Left renal pelvis (tissue), 4 donors: Measurements from ENCODE around the gene RTN3. TPM values are rescaled to one million over a fixed set of nuclear protein-coding genes. Genes with fewer than 3 reads are reported as not detected.

Experiments
- DNase-seq, 4 donors: peaks; one replicate each; pipeline ENCODE4 v3.0.0-alpha.2; 2013; ENCODE audit warnings: low read depth in 4 of 4, low spot score in 3 of 4
- polyA plus RNA-seq, 4 donors: library from polyadenylated mRNA; unstranded; fragments of 120-200 nt; gene quantifications; one replicate each; pipeline ENCODE4 v1.2.1, GENCODE V29; 2013; ENCODE audit not compliant: insufficient read length in 4 of 4

The RTN3 gene
- polyA plus RNA-seq, 4 donors: 122 to 198 (median 183) TPM

GRCh38 chr11:63805844-63806415, 124.6 kb downstream of the RTN3 start:
- DNase-seq: no peak

Other genes with a start within 250 kb of the RTN3 start
- gene PLAAT5, start 190.3 kb upstream of the RTN3 start, polyA plus RNA-seq: 10 to 100 TPM in 1 of 4 donors, 1 to 10 TPM in 1, under 1 TPM in 2; 0.50 to 10.9 (median 0.95) TPM
- 1 to 10 TPM in 1 of 4 donors, under 1 TPM in 3; 0.09 to 6.8 (median 0.24) TPM for gene LGALS12, start 175.4 kb upstream of the RTN3 start, polyA plus RNA-seq
- gene PLAAT4, start 144.7 kb upstream of the RTN3 start, polyA plus RNA-seq: 10 to 100 TPM; 10.2 to 19.9 (median 12.1) TPM
- under 1 TPM in 3 of 4 donors, not detected in 1; 0.30 to 0.73 (median 0.34) TPM for gene PLAAT2, start 118.1 kb upstream of the RTN3 start, polyA plus RNA-seq
- 10 to 100 TPM in 3 of 4 donors, 1 to 10 TPM in 1; 9.4 to 23.0 (median 13.2) TPM for gene PLAAT3, start 67.1 kb upstream of the RTN3 start, polyA plus RNA-seq
- 10 to 100 TPM; 17.3 to 34.6 (median 21.8) TPM for gene ATL3, start 10.1 kb upstream of the RTN3 start, polyA plus RNA-seq
- 10 to 100 TPM; 41.2 to 64.7 (median 47.7) TPM for gene ZFTA, start 87.3 kb downstream of the RTN3 start, polyA plus RNA-seq
- gene SPINDOC, start 132.0 kb downstream of the RTN3 start, polyA plus RNA-seq: 10 to 100 TPM; 26.7 to 43.9 (median 27.1) TPM
- gene MARK2, start 157.6 kb downstream of the RTN3 start, polyA plus RNA-seq: 10 to 100 TPM; 25.7 to 41.3 (median 36.5) TPM
- gene RCOR2, start 235.7 kb downstream of the RTN3 start, polyA plus RNA-seq: 10 to 100 TPM; 10.5 to 14.5 (median 11.6) TPM